HG02885 (cell line): Measurements from ENCODE around the gene THBS2.

Experiments
- ATAC-seq: cut with Tn5 transposase; IDR thresholded peaks from one replicate; pipeline ENCODE4 v1.9.1; 2021; ENCODE audit warnings: mild to moderate bottlenecking; ENCODE audit not compliant: unreplicated experiment, poor library complexity

Gene THBS2

GRCh38 chr6:169251822-169252504 is 1.7 kb downstream of the THBS2 start:
- no peak for ATAC-seq

GRCh38 chr6:169251371-169251802 is 2.3 kb downstream of the THBS2 start:
- no peak for ATAC-seq

- no peak for ATAC-seq
Measured at GRCh38 chr6:169250660-169251059, 3.0 kb downstream of the THBS2 start.

DNA sequence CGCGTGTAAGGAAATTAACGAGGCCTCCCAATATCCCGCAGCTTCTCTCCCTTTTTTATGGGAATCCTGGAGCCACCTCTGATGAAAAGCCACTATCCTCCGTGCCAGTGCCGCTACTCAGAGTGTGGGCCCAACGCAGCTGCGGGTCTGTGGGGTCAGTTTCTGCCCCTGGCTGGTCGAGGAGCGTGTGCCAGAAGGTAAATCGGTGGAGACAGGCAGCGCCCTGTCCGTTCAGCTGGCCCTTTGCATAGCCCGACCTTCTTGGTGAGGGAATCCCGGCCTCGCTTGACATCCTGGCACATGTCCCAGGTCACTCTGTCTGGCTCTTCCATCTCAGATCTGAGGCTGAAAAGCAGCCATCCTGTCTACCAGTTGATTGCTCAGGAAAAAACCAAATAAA is 4.6 kb downstream of the THBS2 start:
- ATAC-seq = no peak

DNA sequence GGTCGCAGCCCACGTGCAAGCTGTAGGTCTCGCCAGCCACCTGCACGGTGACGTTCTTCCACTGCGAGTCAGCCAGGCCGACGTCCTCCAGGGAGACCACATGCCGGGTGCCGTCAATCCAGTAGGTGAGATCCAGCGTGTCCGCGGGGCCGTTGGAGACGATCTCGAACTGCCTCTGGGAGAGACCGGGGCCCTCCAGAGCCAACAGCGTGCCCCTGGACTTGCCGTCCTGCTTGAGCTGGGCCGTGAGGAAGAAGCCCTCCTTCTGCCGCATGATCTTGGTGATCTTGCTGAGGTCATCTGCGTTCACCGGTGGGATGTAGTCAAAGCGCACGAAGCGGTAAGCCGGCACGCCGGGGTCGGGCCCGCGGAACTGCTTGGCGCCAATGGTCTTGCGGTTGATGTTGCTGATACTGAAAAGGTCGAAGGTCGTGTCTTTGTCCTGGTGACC is 5.1 kb downstream of the THBS2 start:
- ATAC-seq = no peak

GRCh38 chr6:169247991-169248390 is 5.7 kb downstream of the THBS2 start:
- no peak for ATAC-seq

DNA sequence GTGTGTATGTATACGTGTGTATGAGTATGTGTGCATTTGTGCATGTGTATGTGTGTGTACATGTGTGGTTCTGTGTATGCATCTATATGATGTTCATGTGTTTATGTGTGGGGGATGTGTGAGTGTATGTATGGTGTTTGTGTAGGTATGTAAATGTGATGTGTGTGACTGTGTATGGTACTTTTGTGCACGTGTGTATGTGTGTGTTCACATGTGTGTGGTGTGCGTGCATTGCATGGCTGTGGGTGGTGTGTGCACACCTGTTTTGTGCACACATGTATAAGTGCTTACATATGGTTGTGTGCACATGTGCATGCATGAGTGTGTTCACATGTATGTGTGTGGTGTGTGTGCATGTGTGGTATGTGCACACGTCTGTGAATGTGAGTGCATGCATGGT is 6.2 kb downstream of the THBS2 start:
- no peak for ATAC-seq

GRCh38 chr6:169246445-169246844 is 7.2 kb downstream of the THBS2 start:
- no peak for ATAC-seq

DNA sequence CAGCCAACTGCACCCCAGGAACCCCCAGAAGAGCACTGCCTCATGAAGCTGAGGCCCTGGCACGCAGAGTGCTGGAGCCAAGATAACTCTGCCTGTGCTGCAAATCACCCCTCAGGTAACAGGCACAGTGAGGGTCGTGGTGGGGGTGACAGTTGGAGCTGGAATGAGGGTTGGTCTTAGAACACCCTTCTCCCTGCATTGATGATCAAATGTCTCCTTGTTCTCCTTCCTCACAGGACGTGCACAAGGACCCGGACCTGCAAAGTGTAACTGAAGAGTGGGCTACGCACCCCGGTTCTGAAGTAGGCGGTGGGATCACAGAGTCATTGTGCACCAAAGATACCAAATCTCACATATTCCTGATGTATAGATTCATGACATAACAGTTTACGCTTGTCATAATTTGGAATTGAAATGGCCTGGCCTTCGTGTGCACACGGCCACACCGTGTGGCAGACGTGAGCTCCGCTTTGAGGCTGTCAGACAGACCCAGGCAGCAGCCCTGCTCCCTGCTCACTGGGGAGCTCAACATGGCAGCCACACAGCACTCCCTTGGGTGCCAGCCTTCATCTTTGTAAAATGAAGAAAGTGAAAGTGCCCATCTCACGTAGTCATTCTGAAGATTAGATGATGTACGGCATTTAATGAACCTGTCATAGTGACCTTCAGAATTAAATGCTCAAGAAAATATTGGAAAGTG is 8.8 kb downstream of the THBS2 start:
- ATAC-seq = no peak

GRCh38 chr6:169243661-169244060 is 10.0 kb downstream of the THBS2 start:
- no peak for ATAC-seq

DNA sequence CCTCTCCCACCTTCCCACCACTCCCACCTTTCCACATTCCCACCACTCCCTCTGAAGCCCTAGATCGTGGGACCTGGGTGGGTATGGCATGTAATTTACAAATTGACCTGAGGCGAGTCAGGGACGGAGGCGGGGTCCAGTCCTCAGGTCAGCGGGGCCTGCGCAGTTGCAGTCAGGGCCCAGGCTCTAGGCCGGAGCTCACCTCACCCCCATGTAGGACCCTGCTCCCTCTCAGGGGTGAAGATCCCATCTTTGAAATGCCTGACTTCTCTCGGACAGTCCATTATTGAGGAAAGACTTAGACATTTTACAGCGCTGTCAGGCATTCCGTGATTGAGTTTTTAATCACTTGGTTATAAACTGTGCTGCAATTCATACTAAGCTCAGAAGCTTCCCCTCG is 10.5 kb downstream of the THBS2 start:
- no peak for ATAC-seq

- ATAC-seq = no peak
Measured at GRCh38 chr6:169241688-169242350, 11.8 kb downstream of the THBS2 start.

DNA sequence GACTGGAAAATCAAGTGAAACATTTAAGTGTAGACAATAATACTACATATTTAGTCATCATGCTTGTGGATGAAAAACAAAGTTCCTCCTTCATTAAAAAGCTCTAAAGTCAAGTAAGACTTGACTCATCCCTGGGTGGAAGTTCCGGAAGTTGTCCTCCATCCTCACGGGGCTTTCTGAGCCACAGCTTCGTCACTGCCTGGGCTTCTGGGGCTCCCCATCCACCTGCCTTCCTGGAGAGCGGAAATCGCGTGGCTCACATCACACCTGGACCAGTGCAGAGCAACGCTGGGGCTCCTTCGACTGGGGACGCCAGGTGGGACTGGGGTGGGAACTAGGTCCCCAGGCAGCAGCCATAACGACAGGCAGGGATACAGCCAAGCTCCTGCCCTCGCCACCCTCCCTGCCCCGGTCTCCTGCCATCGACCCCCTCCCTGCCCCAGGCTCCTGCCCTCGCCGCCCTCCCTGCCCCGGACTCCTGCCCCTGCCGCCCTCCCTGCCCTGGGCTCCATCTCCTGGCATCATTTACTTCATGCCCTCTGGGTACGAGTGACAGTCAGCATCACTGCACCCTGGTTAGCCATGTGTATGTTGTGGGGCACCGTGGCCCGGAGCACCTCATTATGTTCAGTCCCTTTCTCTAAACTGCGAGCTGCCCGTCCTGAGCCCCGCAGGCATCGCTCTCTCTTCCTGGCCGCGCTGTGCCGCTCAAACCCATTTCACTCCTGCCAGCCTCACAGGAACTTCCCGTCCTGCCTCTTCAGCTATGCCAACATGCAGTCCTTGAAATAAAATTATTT is 12.9 kb downstream of the THBS2 start:
- ATAC-seq = no peak

DNA sequence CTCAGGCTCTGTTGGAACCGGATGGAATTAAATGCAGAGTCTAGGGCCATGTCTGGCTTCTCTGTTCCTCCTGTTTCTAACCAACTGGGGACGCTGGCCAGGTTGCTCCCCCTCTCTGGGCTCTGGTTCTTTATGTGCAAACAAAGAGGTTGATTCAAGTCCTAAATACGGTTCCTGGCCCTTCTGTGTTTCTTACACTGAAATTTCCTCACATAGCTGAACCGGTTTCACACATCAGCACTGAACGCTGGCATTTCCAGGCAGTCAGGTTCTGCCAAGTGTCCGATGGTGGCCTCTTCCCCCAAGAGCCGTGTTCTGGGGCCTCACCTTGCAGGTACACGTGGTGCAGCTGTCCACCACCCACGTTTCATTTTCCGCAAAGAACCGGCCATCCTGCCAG is 13.5 kb downstream of the THBS2 start:
- no peak for ATAC-seq

DNA sequence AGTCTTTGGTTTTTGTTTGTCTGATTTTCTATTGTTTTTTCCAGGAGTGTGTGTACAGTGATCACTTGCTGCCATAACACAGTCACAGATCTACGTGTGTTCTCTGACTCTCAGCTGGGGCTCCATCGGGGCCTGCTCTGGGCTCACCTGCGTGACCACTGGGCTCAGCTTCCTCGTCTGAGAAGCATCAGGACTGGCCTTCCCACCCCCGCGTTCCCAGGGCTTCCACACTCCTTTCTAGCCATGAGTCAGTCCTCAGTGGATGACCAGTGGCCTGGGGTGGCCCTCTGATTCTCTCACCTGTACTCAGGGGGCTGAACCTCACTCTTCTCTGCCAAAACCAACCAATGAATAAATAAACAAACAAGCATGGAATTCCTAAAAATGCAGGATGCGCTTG is 14.5 kb downstream of the THBS2 start:
- no peak for ATAC-seq

DNA sequence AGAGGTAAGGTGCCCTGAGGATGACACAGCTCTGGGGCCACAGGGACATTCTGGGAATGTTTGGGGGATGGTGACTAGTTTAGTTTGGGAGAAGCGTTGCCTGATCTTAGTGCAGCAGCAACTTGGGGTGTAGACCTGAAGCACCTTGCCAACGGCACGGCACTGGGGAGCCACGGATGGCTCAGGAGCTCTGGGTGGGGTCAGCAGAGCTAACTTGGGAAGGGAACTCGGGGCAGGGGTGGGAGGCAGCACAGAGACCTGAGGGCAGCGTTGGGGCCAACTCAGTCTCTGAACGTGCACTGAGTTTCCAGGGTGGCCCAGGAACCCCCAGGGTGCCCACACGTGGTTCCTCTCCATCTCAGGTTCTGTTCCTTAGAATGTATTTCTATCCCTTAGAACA is 14.9 kb downstream of the THBS2 start:
- no peak for ATAC-seq

- no peak for ATAC-seq
Measured at GRCh38 chr6:169237496-169238134, 16.0 kb downstream of the THBS2 start.

DNA sequence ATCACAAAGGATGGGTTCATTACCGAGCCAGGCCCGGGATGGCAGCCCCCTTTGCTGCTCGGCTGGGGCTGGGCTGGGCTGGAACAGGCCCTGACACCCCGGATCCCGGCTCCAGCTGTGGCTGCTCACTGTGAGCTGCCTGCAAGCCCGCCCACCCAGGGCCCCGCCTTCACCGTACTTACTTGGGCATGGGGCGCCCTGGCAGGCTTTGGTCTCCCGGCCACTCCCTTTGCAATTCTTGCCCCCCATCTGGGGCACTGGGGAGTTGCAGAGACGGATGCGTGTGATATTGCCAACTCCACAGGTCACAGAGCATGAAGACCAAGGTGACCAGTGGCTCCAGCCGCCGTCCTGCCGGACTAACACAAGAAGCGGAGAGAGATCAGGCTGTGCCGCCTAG is 16.7 kb downstream of the THBS2 start:
- no peak for ATAC-seq

GRCh38 chr6:169236545-169236944 is 17.1 kb downstream of the THBS2 start:
- ATAC-seq = no peak

GRCh38 chr6:169235286-169235685 is 18.4 kb downstream of the THBS2 start:
- ATAC-seq = no peak
